AG10803 (cell line): ENCODE data around the gene NUP62.
"Not testable (repeated sequence)": the region's sequence is repeated elsewhere in the genome, so short reads cannot be mapped to it uniquely, and the experiment has no call there.

ENCODE experiments used
- DNase-seq: peaks from one replicate; pipeline ENCODE4 v3.0.0; 2010; ENCODE audit warnings: low read depth
- H3K4me3 ChIP-seq: 2 replicates; pipeline ENCODE4 v1.5.1; 2011; ENCODE audit warnings: mild to moderate bottlenecking, low read length, control low read depth
- CTCF ChIP-seq: conservative IDR thresholded peaks from 2 replicates; pipeline ENCODE4 v1.5.1; 2011; ENCODE audit warnings: mild to moderate bottlenecking, low read length, control low read depth, inconsistent platforms

The NUP62 gene

GRCh38 chr19:49972841-49973240 is 43.5 kb upstream of the NUP62 start:
- no peak for DNase-seq
- H3K4me3 ChIP-seq, result no peak overlapping the region
- no peak for TF ChIP-seq CTCF

- no peak for DNase-seq
- no peak overlapping the region for H3K4me3 ChIP-seq
- TF ChIP-seq CTCF, result no peak
These were observed 42.7 kb upstream of the NUP62 start for GRCh38 chr19:49971991-49972411.

- not testable (repeated sequence) for DNase-seq, H3K4me3 ChIP-seq
These were observed 40.1 kb upstream of the NUP62 start for GRCh38 chr19:49969355-49969754.

- no peak overlapping the region for H3K4me3 ChIP-seq
- no peak for TF ChIP-seq CTCF
- no peak for DNase-seq
These were observed 39.1 kb upstream of the NUP62 start for GRCh38 chr19:49968279-49968922.

- not testable (repeated sequence) for DNase-seq
These were observed 31.7 kb upstream of the NUP62 start, which contains the start of gene SIGLEC11 for GRCh38 chr19:49960980-49961379. SIGLEC11 (minus strand) TSS chr19:49961172; CDS start chr19:49961081, 91 bp downstream.

GRCh38 chr19:49959892-49960291 is 30.6 kb upstream of the NUP62 start:
- DNase-seq, H3K4me3 ChIP-seq: not testable (repeated sequence)

More at GRCh38 chr19:49960980-49961379, 31.7 kb upstream of the NUP62 start, which contains the start of gene SIGLEC11:
- H3K4me3 ChIP-seq, result not testable (repeated sequence)

- not testable (repeated sequence) for DNase-seq, H3K4me3 ChIP-seq
These were observed 29.3 kb upstream of the NUP62 start for GRCh38 chr19:49958596-49958995.

GRCh38 chr19:49958144-49958543 is 28.8 kb upstream of the NUP62 start:
- not testable (repeated sequence) for DNase-seq, H3K4me3 ChIP-seq

GRCh38 chr19:49957262-49957915 is 28.1 kb upstream of the NUP62 start:
- no peak overlapping the region for H3K4me3 ChIP-seq
- DNase-seq, result no peak
- no peak for TF ChIP-seq CTCF

- DNase-seq, result no peak
- no peak overlapping the region for H3K4me3 ChIP-seq
- no peak for TF ChIP-seq CTCF
These were observed 26.8 kb upstream of the NUP62 start for GRCh38 chr19:49956115-49956495.
